Hematopoietic multipotent progenitor cell treated with erythropoietin and hydrocortisone succinate and interleukin-3 and kit ligand, for 8 days (in vitro differentiated cells): ENCODE measurements around the gene ABL1.

ENCODE experiments used
- DNase-seq: peaks from one replicate; pipeline ENCODE4 v3.0.0-alpha.2; 2015

ABL1 gene

GRCh38 chr9:130854092-130854491 is 19.0 kb downstream of the ABL1 start:
- no peak for DNase-seq

GRCh38 chr9:130854835-130855234 is 19.8 kb downstream of the ABL1 start:
- no peak for DNase-seq

- DNase-seq: no peak
Observed at GRCh38 chr9:130856474-130856873, 21.4 kb downstream of the ABL1 start.

GRCh38 chr9:130857864-130858738 is 23.0 kb downstream of the ABL1 start:
- DNase-seq: no peak

- DNase-seq: no peak
Observed at GRCh38 chr9:130858739-130859705, 24.0 kb downstream of the ABL1 start.

- no peak for DNase-seq
Observed at GRCh38 chr9:130860458-130861316, 25.6 kb downstream of the ABL1 start.

GRCh38 chr9:130861372-130862180 is 26.5 kb downstream of the ABL1 start:
- no peak for DNase-seq

- no peak for DNase-seq
Observed at GRCh38 chr9:130862217-130862616, 27.2 kb downstream of the ABL1 start.

GRCh38 chr9:130862747-130863146 is 27.7 kb downstream of the ABL1 start:
- DNase-seq: no peak

GRCh38 chr9:130864541-130864940 is 29.5 kb downstream of the ABL1 start:
- no peak for DNase-seq

GRCh38 chr9:130865921-130866320 is 30.9 kb downstream of the ABL1 start:
- no peak for DNase-seq

GRCh38 chr9:130866474-130866965 is 31.5 kb downstream of the ABL1 start:
- peak; percentile 87 for DNase-seq

GRCh38 chr9:130867556-130867955 is 32.5 kb downstream of the ABL1 start:
- DNase-seq: no peak

- no peak for DNase-seq
Observed at GRCh38 chr9:130868230-130868629, 33.2 kb downstream of the ABL1 start.

GRCh38 chr9:130869250-130869649 is 34.2 kb downstream of the ABL1 start:
- peak; percentile 83 for DNase-seq

- no peak for DNase-seq
Observed at GRCh38 chr9:130870491-130871381, 35.7 kb downstream of the ABL1 start.

- DNase-seq: no peak
Observed at GRCh38 chr9:130871395-130872062, 36.5 kb downstream of the ABL1 start.

- no peak for DNase-seq
Observed at GRCh38 chr9:130872093-130872492, 37.0 kb downstream of the ABL1 start.

GRCh38 chr9:130872508-130872907 is 37.5 kb downstream of the ABL1 start:
- no peak for DNase-seq
